Left lung (tissue), 10 donors: ENCODE results near the gene SLC22A12. TPM values are rescaled to one million over a fixed set of nuclear protein-coding genes. Genes with fewer than 3 reads are reported as not detected.

ENCODE experiments used
- ATAC-seq: fragments of 200-7000 bp; cut with Tn5 transposase; one replicate; pipeline ENCODE4 v1.9.1; 2020; ENCODE audit warnings: moderate library complexity
- DNase-seq, 4 donors: peaks; one replicate each; pipeline ENCODE4 v3.0.0-alpha.2; 2013 to 2020
- H3K27ac ChIP-seq, 2 donors: fragments of 200-600 bp; sonication (generic) in 1 of 2; one replicate each; pipeline versions ENCODE4 v1.5.0 to v1.8.0; 2020 to 2021
- H3K27me3 ChIP-seq, 2 donors: fragments of 200-600 bp; sonication (generic) in 1 of 2; one replicate each; pipeline versions ENCODE4 v1.5.0 to v1.8.0; 2020 to 2021
- H3K36me3 ChIP-seq, 2 donors: fragments of 200-600 bp; sonication (generic) in 1 of 2; one replicate each; pipeline versions ENCODE4 v1.5.0 to v1.8.0; 2020 to 2021
- H3K4me1 ChIP-seq, 2 donors: fragments of 200-600 bp; one replicate each; pipeline ENCODE4 v1.8.0; 2021
- H3K4me3 ChIP-seq, 2 donors: fragments of 200-600 bp; sonication (generic) in 1 of 2; one replicate each; pipeline versions ENCODE4 v1.5.0 to v1.8.0; 2020 to 2021; ENCODE audit warnings: mild to moderate bottlenecking in 1 of 2
- H3K9me3 ChIP-seq, 2 donors: fragments of 200-600 bp; sonication (generic) in 1 of 2; one replicate each; pipeline versions ENCODE4 v1.5.0 to v1.8.0; 2020 to 2021
- CTCF ChIP-seq, 2 donors: fragments of 200-600 bp; sonication (generic) in 1 of 2; IDR thresholded peaks; one replicate each; pipeline versions ENCODE4 v1.5.0 to v1.8.0; 2021; ENCODE audit warnings: antibody characterized with exemption in 2 of 2
- intact Hi-C, 2 donors: fragments of 100-400 bp; cut with DNase I; formaldehyde crosslinking; loops; one replicate each; pipeline versions ENCODE4 v1.11.2 to v1.14.2; 2022
- polyA plus RNA-seq, 6 donors: library from polyadenylated mRNA; unstranded; fragments of 120-200 nt; gene quantifications; one replicate each; pipeline ENCODE4 v1.2.1, GENCODE V29; 2013; ENCODE audit not compliant: insufficient read length in 6 of 6
- total RNA-seq, 2 donors: library from RNA; stranded (reverse); fragmentation: NEBNext Ultra II Directional; extraction: Animal tissue kit (Norgen Biotek cat#: 25700); gene quantifications; one replicate each; pipeline ENCODE4 v1.2.1, GENCODE V29; 2021
- donor health status: DM: no; HTN: yes; CAD: no.
- donor health status: DM: no; HTN: no; CAD: no.

SLC22A12 gene
- total and polyA plus RNA-seq, 8 donors = not detected

GRCh38 chr11:64613648-64614047 is 22.6 kb downstream of the SLC22A12 start:
- DNase-seq = no peak
- H3K4me3 ChIP-seq = no peak overlapping the region
- no peaks in the 10 kb centered on the region for H3K9me3 ChIP-seq
- H3K27ac ChIP-seq = no peak overlapping the region
- no peak for ATAC-seq
- peaks cover 0 to 4% of the 10 kb centered on the region in 2 donors for H3K27me3 ChIP-seq
- peaks cover 0 to 4% of the 10 kb centered on the region in 2 donors for H3K4me1 ChIP-seq
- intact Hi-C loops = no loop called here
- no peak for TF ChIP-seq CTCF (IDR thresholded peaks at IDR 0.05)
- H3K36me3 ChIP-seq = no peaks in the 10 kb centered on the region

- no peak for ATAC-seq
- no peak for TF ChIP-seq CTCF (IDR thresholded peaks at IDR 0.05)
- Histone ChIP-seq H3K9me3 (no peaks in the 10 kb centered on the region), H3K27ac (no peak overlapping the region), H3K36me3 (no peaks in the 10 kb centered on the region), H3K4me3 (no peak overlapping the region), H3K4me1 (peaks cover 1 to 4% of the 10 kb centered on the region in 2 donors), H3K27me3 (no peaks in the 10 kb centered on the region)
- intact Hi-C loops = no loop called here
- DNase-seq = no peak
Observed at GRCh38 chr11:64614917-64615316, 23.9 kb downstream of the SLC22A12 start.

GRCh38 chr11:64616817-64617216 is 25.8 kb downstream of the SLC22A12 start:
- no peak for TF ChIP-seq CTCF (IDR thresholded peaks at IDR 0.05)
- Histone ChIP-seq H3K36me3 (no peaks in the 10 kb centered on the region), H3K4me3 (no peak overlapping the region), H3K9me3 (no peaks in the 10 kb centered on the region), H3K27ac (no peak overlapping the region), H3K27me3 (no peaks in the 10 kb centered on the region), H3K4me1 (peaks cover 4 to 12% of the 10 kb centered on the region in 2 donors)
- DNase-seq (no peak), ATAC-seq (no peak)
- intact Hi-C loops = no loop called here

- peak; percentile 74 for ATAC-seq
Observed at GRCh38 chr11:64619196-64619595, 28.2 kb downstream of the SLC22A12 start.

GRCh38 chr11:64619811-64620380 is 28.9 kb downstream of the SLC22A12 start:
- peak; percentile 75 for ATAC-seq
- peak overlapping the region in 1 of 2 donors; percentile 48 for H3K27ac ChIP-seq
- no peak for TF ChIP-seq CTCF (IDR thresholded peaks at IDR 0.05)

More at GRCh38 chr11:64619196-64619595, 28.2 kb downstream of the SLC22A12 start:
- H3K4me3 ChIP-seq = no peak overlapping the region
- DNase-seq = peak in 3 of 4 donors; percentile 32 to 66 (median 47)
- H3K27ac ChIP-seq = peak overlapping the region in 1 of 2 donors; percentile 48
- peaks cover 0 to 12% of the 10 kb centered on the region in 2 donors for H3K4me1 ChIP-seq
- no peaks in the 10 kb centered on the region for H3K27me3 ChIP-seq
- intact Hi-C loops = no loop called here
- no peaks in the 10 kb centered on the region for H3K36me3 ChIP-seq
- no peaks in the 10 kb centered on the region for H3K9me3 ChIP-seq
- no peak for TF ChIP-seq CTCF (IDR thresholded peaks at IDR 0.05)

More at GRCh38 chr11:64619811-64620380, 28.9 kb downstream of the SLC22A12 start:
- H3K36me3 ChIP-seq = no peaks in the 10 kb centered on the region
- H3K27me3 ChIP-seq = no peaks in the 10 kb centered on the region
- DNase-seq = peak in 3 of 4 donors; percentile 49 to 80 (median 68)
- intact Hi-C loops = no loop called here
- no peaks in the 10 kb centered on the region for H3K9me3 ChIP-seq
- no peak overlapping the region for H3K4me3 ChIP-seq
- H3K4me1 ChIP-seq = peaks cover 3 to 12% of the 10 kb centered on the region in 2 donors
